Epithelial cell of esophagus (primary cell): ENCODE results near the gene CTR9.

Source experiments
- DNase-seq: peaks from one replicate; pipeline ENCODE4 v3.0.0; 2010; ENCODE audit warnings: low read depth
- H3K4me3 ChIP-seq: 2 replicates; pipeline ENCODE4 v1.5.1; 2011; ENCODE audit warnings: mild to moderate bottlenecking, low read length, control low read depth
- CTCF ChIP-seq: IDR thresholded peaks from 2 replicates; pipeline ENCODE4 v1.5.1; 2011; ENCODE audit warnings: low read depth, mild to moderate bottlenecking, low read length, control low read depth, inconsistent platforms; ENCODE audit not compliant: insufficient read depth; ENCODE audit errors: missing control alignments

Gene CTR9

GRCh38 chr11:10792385-10793068 lies 41.5 kb downstream of the CTR9 start:
- no peak overlapping the region for H3K4me3 ChIP-seq
- peak; percentile 76 for DNase-seq
- peak; percentile 89 for TF ChIP-seq CTCF

GRCh38 chr11:10793470-10794255 lies 42.6 kb downstream of the CTR9 start:
- TF ChIP-seq CTCF: no peak
- no peak overlapping the region for H3K4me3 ChIP-seq
- no peak for DNase-seq

- TF ChIP-seq CTCF: no peak
- no peak for DNase-seq
- no peak overlapping the region for H3K4me3 ChIP-seq
Measured at GRCh38 chr11:10796191-10796590, 45.1 kb downstream of the CTR9 start.

GRCh38 chr11:10797001-10797400 lies 46.0 kb downstream of the CTR9 start:
- DNase-seq: no peak

GRCh38 chr11:10797531-10797930 lies 46.5 kb downstream of the CTR9 start:
- H3K4me3 ChIP-seq: no peak overlapping the region
- DNase-seq: no peak
- TF ChIP-seq CTCF: no peak

More at GRCh38 chr11:10797001-10797400, 46.0 kb downstream of the CTR9 start:
- no peak overlapping the region for H3K4me3 ChIP-seq
- no peak for TF ChIP-seq CTCF

- DNase-seq: no peak
- no peak overlapping the region for H3K4me3 ChIP-seq
- TF ChIP-seq CTCF: no peak
Measured at GRCh38 chr11:10798330-10798928, 47.4 kb downstream of the CTR9 start.
